NCI-H2227 (cell line): ENCODE results near the gene LIPH.
"Not testable (repeated sequence)": the region's sequence is repeated elsewhere in the genome, so short reads cannot be mapped to it uniquely, and the experiment has no call there.

Experiments
- DNase-seq: peaks from one replicate; lab custom pipeline; 2025; ENCODE audit not compliant: unreplicated experiment; lab: John Stamatoyannopoulos, UW

The LIPH gene

DNA sequence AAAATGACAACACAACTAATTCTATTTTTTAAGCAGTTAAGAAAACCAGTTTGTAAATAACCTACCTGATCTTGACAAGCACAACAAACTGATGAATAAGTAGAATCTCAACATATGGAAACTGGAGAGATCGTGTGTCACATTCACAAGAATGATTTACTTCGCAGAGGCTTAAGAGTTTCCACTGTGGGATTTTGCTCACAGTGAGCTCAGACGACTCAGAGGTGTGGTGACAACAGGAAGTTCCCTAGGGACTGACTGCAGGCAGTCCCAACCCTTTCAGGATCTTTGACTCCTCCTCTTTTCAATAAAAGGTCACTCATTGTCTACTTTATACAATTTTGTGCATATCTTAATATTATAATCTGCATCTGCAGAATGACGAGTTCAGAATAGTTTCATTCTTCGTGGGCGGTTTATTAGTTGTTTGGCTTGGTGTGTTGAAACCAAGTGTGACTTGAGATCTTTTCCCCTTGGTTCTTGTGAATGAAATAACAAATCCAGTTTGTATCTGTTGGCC lies at the start of gene LIPH:
TSS of gene LIPH (minus strand) at position 231 of the 520 bp plus-strand sequence. CDS start at position 114, 117 bp downstream.
- peak; percentile 30 for DNase-seq

DNA sequence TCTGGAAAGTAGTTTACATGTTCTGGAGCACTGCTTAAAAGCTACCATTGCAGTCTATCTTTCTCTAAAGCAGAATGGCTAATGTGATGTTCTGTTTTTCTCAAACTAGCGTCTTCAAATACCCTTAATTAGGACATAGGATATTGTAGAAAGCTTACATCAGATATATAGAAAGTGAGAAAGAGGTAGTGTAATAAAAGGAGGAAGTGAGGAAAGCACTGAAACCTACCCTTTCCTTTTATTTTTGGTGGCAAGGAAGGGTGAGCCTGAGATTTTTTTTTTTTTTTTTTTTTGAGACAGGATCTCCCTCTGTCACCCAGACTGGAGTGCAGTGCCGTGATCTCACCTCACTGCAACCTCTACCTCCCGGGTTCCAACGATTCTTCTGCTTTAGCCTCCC lies 43.1 kb upstream of the LIPH start:
- no peak for DNase-seq

DNA sequence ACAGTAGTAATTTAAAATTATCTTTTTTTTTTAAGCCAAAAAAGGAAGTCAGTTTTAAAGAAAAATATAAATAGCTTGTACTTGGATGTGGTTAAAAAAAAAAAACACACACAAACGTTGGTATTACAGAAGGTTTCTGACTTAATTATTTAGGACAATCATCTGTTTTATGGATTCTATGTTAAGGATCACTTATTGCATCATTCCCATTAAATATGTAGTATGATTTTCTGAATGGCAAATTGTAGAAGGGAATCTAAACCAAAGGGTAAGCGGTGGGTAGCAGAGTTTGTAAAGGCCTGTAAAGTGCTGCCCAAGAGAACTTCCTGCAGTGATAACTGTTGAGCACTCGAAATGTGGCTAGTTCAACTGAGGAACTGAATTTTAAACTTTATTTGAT lies 41.7 kb upstream of the LIPH start:
- no peak for DNase-seq

- DNase-seq, result no peak
These were observed 34.3 kb upstream of the LIPH start for GRCh38 chr3:185586686-185587039.

- peak; percentile 99 for DNase-seq
These were observed 33.7 kb upstream of the LIPH start, which contains the start of gene SENP2 for GRCh38 chr3:185585859-185586685. TSS of gene SENP2 (plus strand) at chr3:185586295. CDS start at chr3:185586414, 119 bp downstream.

DNA sequence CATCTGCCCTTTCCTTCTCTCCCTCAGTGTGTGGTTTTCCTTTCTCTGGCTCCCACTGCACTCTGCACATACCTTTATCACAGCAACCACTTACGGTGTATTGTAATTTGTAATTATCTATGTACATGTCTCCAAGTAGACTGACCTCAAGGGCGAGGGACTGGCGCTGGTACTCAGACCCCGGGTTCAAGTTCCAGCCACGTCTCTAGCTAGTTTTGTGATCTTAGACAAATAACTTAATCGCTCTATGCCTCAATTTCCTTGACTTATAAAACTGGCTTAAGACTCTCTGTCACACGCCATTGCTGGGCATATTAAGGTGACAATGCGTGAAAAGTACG lies 33.1 kb upstream of the LIPH start:
- DNase-seq, result no peak

GRCh38 chr3:185584686-185585085 lies 32.3 kb upstream of the LIPH start:
- no peak for DNase-seq

- no peak for DNase-seq
These were observed 31.5 kb upstream of the LIPH start for GRCh38 chr3:185583925-185584324.

DNA sequence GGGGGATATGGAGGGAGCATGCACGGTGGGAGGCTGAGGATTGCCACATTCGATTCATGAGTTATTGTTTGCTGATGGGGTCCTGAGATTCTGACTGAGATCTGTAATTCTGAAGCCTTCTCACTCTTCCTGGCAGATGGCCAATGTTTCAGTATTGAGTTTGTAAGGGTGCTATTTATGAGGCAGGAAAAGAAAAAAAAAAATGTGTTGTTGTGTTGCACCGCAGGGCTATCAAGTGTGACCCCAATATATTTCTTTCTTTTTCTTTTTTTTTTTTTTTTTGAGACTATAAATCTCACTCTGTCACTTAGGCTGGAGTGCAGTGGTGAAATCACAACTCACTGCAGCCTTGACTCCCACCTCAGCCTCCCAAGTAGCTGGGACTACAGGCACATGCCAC lies 30.5 kb upstream of the LIPH start:
- DNase-seq, result peak; percentile 87

- DNase-seq, result peak; percentile 44
These were observed 29.8 kb upstream of the LIPH start for GRCh38 chr3:185582236-185582635.

DNA sequence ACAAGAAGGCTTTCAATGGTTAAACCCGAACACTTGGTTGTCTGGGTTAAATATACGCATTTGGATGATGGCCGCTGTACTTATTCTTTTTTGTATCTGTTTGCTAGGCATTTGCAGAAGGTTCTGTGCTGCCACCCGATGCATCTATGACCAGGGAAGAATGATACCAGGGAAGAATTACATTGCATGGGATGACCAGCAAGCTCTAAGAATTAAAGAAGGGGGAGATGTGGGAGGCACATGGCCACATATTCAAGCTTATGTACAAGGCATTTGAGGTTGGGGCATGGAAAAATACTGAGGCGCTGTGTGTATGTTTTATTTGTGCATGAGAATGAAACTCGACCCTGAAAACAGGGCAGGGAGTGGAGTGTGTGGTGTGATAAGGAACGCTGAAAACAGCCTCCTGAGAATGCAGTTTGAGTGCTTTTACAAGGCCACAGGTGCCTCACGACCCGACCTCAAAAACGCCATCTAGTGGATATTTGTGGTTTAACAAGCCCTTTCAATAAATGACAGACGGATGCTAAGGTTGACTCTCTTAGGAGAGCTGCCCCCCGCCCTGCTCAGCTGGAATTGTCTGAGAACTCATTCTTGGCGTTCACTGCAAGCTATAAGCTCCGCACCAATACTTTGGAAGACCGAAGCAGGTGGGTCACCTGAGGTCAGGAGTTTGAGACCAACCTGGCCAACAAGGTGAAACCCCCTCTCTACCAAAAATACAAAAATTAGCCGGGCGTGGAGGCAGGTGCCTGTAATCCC lies 22.9 kb upstream of the LIPH start:
- DNase-seq, result peak; percentile 91

DNA sequence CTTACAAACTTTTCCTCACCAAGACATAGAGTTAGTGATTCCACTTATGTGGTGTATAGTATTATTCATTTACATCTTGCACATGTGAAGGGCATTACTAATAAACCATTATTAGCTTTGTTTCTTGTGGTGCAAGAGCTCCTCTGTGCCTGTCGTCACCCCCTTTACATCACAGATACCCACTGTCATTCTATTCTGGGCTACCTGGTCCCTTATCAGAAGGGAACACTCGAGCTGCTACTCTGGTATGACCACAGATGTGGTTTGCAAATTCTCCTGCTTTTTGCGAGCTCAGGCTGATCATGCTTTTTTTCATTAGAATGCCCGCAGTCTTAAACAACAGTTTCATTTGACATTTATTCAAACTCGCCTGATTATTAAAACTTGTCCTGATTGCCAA lies 19.8 kb upstream of the LIPH start:
- DNase-seq, result no peak

- no peak for DNase-seq
These were observed 9.6 kb upstream of the LIPH start for GRCh38 chr3:185561958-185562357.

DNA sequence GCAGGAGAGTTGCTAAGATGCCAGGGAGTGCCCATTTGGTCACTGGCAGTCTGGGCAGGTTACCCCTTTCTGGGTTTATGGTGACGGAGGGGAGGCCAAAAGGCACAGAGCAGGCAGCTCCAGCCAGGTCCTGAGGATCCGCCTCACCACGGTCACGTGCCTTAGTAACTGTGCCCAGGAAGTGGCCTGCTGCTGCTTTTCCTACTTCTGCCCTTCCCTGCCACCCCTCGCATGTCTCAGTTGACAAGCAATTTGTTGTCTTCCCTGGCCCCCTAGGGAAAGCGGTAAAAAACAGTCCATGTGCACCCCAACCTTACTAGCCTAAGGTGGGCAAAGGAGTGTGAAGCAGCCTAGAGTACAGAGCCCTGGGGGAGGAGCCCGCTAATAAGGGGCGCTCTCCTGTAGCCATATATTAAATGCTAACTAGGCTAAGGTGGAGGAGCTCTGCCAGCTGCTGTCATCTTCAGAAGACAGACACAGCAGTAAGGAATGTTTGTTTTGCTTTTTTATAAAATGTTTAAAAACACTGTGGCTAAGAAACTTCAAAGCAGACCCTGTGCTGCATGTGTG lies 9.1 kb upstream of the LIPH start:
- DNase-seq, result peak; percentile 45

DNA sequence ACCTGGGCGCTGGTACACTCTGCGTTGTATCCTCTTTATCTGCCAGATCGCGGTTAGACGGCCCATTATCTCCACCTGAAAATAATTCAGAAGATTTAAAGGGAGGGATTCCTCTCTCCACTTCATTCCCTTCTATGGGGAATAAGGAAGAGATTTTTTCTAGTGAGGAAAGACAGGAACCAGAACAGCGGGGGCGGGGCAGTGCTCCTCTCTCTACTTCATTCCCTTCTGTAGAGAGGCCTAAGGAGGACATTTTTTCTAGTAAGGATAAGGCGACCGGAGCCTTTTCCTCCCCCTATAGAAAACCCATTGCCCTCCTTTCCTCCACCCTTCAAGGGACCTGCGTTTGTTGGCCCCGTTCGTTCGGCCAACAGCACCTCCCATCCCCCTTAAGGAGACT lies 8.3 kb upstream of the LIPH start:
- DNase-seq, result no peak

DNA sequence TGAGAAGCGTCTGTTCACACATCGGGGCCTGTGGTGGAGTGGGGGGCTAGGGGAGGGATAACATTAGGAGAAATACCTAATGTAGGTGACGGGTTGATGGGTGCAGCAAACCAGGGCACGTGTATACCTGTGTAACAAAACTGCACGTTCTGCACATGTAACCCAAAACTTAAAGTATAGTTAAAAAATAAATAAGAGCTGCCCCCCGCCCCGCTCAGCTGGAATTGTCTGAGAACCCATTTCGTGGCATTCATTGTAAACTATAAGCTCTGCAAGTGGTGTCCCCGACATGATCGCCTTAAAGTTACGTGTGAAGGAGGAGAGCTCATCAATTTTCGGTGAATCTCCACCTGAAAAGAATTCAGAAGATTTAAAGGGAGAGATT lies 7.3 kb upstream of the LIPH start:
- no peak for DNase-seq

DNA sequence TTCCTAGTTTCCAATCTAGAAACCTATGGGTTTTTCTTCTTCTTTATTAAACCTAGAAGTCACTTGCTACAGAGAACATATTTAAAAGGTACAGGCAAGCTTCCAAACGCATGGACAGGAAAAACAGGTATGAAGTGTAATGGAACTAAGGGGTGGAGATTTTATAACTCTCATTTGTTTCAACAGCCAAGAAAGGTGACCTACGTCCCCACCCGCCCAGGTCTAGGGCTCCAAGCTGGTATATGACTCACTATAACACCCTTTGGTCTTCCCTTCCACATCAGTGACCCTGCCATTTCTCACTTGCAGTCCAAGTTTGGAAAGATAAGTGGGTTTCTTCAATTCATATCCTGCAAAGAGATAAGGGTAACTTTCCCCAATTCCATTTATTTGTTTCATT lies 6.0 kb upstream of the LIPH start:
- no peak for DNase-seq

GRCh38 chr3:185556640-185557039 lies 4.3 kb upstream of the LIPH start:
- DNase-seq, result not testable (repeated sequence)

DNA sequence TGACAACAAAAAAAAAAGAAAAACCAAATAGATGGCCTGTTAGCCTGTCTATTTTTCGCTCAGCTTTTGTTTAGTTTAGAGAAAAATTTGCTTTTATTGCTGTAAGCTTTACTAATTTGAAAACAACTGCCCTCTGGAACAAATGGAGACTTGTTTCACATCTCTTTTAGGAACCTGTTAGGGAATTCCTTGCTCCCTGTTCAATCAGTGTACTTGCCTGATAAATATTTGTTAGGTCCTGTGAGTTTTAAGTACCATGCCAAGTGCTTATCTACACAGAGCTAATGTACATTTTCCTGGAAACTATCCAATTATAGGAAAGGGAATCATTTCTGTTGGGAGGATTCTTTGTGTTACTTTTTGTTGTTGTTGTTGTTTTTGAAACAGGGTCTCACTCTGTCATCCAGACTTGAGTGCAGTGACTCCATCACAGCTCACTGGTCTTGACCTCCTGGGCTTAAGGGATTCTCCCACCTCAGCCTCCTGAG lies 3.5 kb upstream of the LIPH start:
- no peak for DNase-seq

GRCh38 chr3:185555101-185555501 lies 2.7 kb upstream of the LIPH start:
- no peak for DNase-seq

DNA sequence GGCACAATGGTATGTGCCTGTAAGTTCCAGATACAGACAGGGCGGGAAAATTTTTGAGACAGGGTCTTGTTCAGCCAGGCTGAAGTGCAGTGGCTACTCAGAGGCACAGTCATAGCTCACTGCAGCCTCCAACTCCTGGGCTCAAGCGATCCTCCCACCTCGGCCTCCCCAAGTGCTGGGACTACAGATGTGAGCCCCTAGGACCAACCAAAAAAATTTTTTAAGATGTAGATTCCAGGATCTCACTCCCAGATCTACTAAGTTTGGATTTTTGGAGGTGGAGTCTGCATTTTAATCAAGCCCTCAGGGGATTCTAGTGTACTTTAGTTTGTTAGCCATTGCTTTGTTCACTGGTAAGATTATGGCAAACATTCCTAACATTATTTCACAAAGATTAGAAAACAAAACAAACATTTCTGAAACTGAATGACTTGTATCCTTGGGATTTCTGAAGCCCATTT lies 2.7 kb downstream of the LIPH start:
- DNase-seq, result no peak

DNA sequence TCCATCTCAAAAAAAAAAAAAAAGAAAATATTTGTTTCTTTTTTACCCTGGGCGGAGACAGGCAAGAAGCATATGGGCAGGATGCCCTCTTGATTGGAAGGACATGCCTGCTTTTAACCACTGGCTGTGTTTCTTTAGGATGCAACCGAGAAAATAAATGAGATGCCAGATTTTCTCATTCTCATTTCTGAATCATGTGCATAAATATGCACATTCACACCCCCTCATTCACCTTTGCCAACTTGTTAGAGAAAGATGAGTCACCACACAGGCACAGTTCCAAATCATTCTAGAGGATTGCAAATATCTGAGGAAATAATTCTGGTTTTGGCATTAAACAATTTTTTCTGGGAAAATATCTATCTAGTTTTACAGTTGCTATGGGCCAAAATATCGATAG lies 3.3 kb downstream of the LIPH start:
- no peak for DNase-seq
